ENCODE results near the gene LDHD.

The LDHD gene

DNA sequence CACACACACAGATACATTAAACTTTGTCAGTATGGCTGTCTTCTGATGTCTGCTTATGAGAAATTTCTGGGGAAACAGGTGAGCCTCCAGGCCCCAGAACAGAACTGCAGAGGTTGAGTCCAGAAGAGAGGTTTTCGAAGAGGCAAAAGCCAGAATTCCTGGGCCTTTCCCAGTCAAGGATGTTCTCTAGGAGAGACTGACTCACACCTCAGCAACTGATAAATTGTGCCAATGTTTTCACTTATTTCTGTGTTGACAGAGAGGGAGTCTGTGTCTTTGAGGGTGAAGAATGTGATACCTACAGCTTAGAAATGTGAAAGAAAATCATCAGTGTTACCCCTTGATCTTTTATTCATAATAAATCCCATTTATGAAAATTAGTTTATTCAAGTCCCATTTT, 30.3 kb downstream of the LDHD start:
- TF ChIP-seq CTCF (IDR thresholded peaks at IDR 0.05), result no peak

DNA sequence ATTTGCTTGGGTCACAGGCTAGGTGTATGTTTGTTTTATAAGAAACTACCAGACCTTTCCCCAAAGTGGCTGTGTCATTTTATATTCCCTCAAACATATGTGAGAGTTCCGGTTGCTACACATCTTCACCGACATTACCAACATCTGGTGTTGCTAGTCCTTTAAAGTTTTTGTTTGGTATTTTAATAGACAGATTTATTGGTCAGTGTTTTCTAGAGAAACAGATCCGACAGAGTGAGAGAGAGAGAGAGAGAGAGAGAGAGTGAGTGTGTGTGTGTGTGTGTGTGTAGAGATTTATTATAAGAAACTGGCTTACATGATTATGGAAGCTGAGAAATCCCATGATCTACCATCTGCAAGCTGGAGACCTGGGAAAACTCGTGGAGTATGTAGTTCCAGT, 31.0 kb downstream of the LDHD start:
- no peak for TF ChIP-seq CTCF (IDR thresholded peaks at IDR 0.05)

DNA sequence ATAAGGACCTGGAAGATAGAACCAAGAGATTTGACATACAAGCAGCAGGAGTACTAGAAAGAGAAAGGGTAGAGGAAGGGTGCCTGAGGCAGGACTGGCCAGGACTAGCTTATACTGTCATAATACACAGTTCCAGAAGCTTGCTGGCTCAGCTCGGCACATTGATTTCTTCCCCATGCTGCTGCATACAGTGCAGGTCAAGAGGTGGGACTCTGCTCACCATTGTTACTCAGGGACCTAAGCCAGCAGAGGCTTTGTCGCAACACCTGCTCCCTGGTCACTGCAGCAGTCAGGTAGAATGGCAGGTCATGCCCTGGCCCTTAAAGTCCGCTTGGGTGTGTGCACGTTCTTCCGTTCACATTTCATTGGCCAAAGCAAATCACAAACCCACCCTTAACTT, 32.8 kb downstream of the LDHD start:
- TF ChIP-seq CTCF (IDR thresholded peaks at IDR 0.05), result no peak

- no peak for TF ChIP-seq CTCF (IDR thresholded peaks at IDR 0.05)
Observed at GRCh38 chr16:75081179-75081859, 35.3 kb downstream of the LDHD start.

- TF ChIP-seq CTCF (IDR thresholded peaks at IDR 0.05), result no peak
Observed at GRCh38 chr16:75080205-75081029, 36.2 kb downstream of the LDHD start.

- no peak for TF ChIP-seq CTCF (IDR thresholded peaks at IDR 0.05)
Observed at GRCh38 chr16:75079346-75079926, 37.1 kb downstream of the LDHD start.

DNA sequence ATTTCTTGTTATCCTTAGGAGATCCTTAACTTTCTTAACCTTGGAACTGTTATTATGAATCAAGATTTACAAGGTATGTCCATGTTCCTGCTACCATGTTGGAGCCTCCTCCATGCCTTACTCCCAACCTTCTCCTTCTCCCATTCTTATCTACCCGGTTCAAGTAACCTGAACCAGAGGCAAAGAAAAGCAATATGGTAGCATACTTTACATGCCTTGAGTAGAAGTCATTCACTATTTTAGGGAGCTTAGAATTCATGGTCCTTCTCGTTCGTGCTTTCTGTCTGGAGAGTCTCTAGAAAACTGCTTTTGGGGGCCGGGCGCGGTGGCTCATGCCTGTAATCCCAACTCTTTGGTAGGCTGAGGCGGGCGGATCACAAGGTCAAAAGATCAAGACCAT, 37.7 kb downstream of the LDHD start:
- TF ChIP-seq CTCF (IDR thresholded peaks at IDR 0.05), result no peak
